Karpas-422 (cell line): Measurements from ENCODE around the gene ZNF850. TPM values are rescaled to one million over a fixed set of nuclear protein-coding genes. Genes with fewer than 3 reads are reported as not detected.
A peak's percentile ranks its signal among the peaks of the same experiment; 100 is the strongest.
"Not testable (repeated sequence)": the region's sequence is repeated elsewhere in the genome, so short reads cannot be mapped to it uniquely, and the experiment has no call there.

ENCODE experiments used
- DNase-seq: peaks from one replicate; pipeline ENCODE4 v3.0.0-alpha.2; 2015
- H2AFZ ChIP-seq: fragments of 200-600 bp; sonication (generic); 2 replicates; pipeline ENCODE4 v1.6.1; 2014; ENCODE audit warnings: antibody characterized with exemption, low read length, mixed read lengths
- H3K27ac ChIP-seq: fragments of 200-600 bp; sonication (generic); 2 replicates; pipeline ENCODE4 v1.5.1; 2014; ENCODE audit warnings: mild to moderate bottlenecking, low read length, moderate library complexity
- H3K27me3 ChIP-seq: fragments of 200-600 bp; sonication (generic); 2 replicates; pipeline ENCODE4 v1.6.1; 2014; ENCODE audit warnings: low read length, mixed read lengths
- H3K36me3 ChIP-seq: fragments of 200-600 bp; sonication (generic); 2 replicates; pipeline ENCODE4 v1.6.1; 2014; ENCODE audit warnings: low read length, mixed read lengths; ENCODE audit not compliant: insufficient read depth
- H3K4me1 ChIP-seq: fragments of 200-600 bp; sonication (generic); 2 replicates; pipeline ENCODE4 v1.6.1; 2014; ENCODE audit warnings: mild to moderate bottlenecking, low read length, mixed read lengths
- H3K4me2 ChIP-seq: fragments of 200-600 bp; sonication (generic); 2 replicates; pipeline ENCODE4 v1.6.1; 2014; ENCODE audit warnings: low read length, low read depth, mild to moderate bottlenecking; ENCODE audit not compliant: poor library complexity, severe bottlenecking
- H3K4me3 ChIP-seq: fragments of 200-600 bp; sonication (generic); 2 replicates; pipeline ENCODE4 v1.5.1; 2014; ENCODE audit warnings: mild to moderate bottlenecking, antibody characterized with exemption, low read length, mixed read lengths
- H3K79me2 ChIP-seq: fragments of 200-600 bp; sonication (generic); 2 replicates; pipeline ENCODE4 v1.6.1; 2014; ENCODE audit warnings: mild to moderate bottlenecking, low read length, mixed read lengths
- H3K9ac ChIP-seq: fragments of 200-600 bp; sonication (generic); 2 replicates; pipeline ENCODE4 v1.6.0; 2014; ENCODE audit warnings: low read length
- H3K9me2 ChIP-seq: fragments of 200-600 bp; sonication (generic), shearing (Covaris generic); replicated peaks from 2 replicates; pipeline ENCODE4 v1.6.0; 2014; ENCODE audit warnings: mild to moderate bottlenecking, low read length, moderate library complexity; ENCODE audit not compliant: insufficient read depth
- H3K9me3 ChIP-seq: fragments of 300-700, 200-600 bp; sonication (generic); 2 replicates; pipeline ENCODE4 v1.6.1; 2014; ENCODE audit warnings: low read length, mixed read lengths
- H4K20me1 ChIP-seq: fragments of 200-600 bp; sonication (generic); 2 replicates; pipeline ENCODE4 v1.6.1; 2014; ENCODE audit warnings: mild to moderate bottlenecking, antibody characterized with exemption, low read length, low read depth; ENCODE audit not compliant: insufficient read depth
- total RNA-seq: library from RNA; depleted of rRNA; stranded (reverse); fragments of >200 nt; shearing (Covaris generic); gene quantifications from 2 replicates; pipeline ENCODE4 v1.2.3, GENCODE V29; 2014; ENCODE audit warnings: low replicate concordance; rRNA removed

The ZNF850 gene
- total RNA-seq, result 0.97 and 2.7 TPM in 2 replicates

DNA sequence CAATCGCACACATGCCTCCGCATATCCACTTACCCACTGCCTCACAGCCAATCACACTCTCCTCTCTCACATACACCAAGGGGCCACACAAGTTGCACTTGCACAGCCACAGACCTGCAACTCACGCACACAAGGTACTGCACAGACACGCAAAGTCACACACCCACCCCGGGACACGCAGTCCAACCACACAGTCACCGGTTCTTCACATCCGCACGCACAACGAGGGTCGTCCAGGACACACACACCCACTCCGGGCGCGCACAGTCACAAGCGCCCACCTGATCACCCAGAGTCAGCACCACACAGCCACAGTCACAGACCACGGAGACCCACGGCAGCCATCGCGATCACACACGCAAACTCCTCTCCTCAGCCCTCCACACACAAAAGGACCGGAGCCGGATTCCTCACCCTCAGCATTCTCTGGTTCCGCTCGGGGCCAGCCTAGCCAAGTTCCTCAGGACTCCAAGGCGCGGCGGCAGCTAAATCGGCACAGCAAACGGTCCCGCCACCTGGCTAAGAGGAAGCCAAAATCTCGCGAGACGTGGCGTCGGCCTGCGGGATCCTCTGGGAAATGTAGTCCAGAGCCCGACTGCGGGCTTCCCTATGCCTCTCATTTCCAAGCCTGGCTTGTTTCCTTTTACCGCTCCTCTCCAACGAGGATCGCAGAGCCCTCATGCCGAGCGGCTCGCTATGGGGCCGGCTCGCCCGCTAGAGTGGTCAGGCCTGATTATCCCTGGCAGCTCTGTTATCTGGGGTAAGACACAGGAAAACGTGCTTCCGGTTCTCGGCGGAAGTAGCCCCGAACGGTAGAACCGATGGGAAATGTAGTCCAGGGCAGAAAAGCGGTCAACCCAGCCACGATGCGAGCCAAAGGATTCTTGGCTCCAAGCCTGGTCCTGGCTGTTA lies at the start of gene ZNF850:
TSS of gene ZNF850 (minus strand) at position 497 of the 912 bp plus-strand sequence. CDS start 10,201 bp downstream, outside the sequence.
- DNase-seq, result peak; percentile 98
- H3K4me3 ChIP-seq, result peak within 1 kb of the TSS; percentile 89
- peak within 1 kb of the TSS; percentile 87 for H3K9ac ChIP-seq
- H3K79me2 ChIP-seq, result peaks cover 35% of the 10 kb centered on the region
- H3K27ac ChIP-seq, result peak within 1 kb of the TSS; percentile 31; the same call in 1 of the 2 replicates
- no peaks in the 10 kb centered on the region for H3K9me2 ChIP-seq
- H3K36me3 ChIP-seq, result peaks cover 11% of the 10 kb centered on the region
- peak within 1 kb of the TSS; percentile 71 for H3K4me2 ChIP-seq
- peaks cover 8% of the 10 kb centered on the region; the same call in 1 of the 2 replicates for H3K4me1 ChIP-seq
- no peaks in the 10 kb centered on the region for H4K20me1 ChIP-seq
- no peaks in the 10 kb centered on the region for H3K27me3 ChIP-seq
- H3K9me3 ChIP-seq, result peaks cover 18% of the 10 kb centered on the region
- H2AFZ ChIP-seq, result peak within 1 kb of the TSS; percentile 89

DNA sequence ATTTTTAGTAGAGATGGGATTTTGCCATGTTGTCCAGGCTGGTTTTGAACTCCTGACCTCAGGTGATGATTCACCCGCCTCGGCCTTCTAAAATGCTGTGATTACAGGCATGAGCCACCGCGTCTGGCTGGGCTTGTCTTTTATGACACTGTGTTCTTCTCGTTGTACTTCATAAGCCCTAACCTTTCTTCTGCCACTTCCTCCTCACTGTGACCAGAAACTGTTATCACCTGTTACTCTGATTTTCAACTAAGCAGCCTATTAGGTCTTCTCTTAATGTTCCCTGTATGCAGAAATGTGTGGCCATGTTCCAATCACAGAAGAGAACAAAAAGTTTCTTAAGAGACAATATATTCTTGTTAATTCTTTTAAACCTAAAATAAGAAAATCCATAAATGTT lies 49.2 kb upstream of the ZNF850 start:
- no peak overlapping the region for H2AFZ ChIP-seq
- no peak overlapping the region for H3K27ac ChIP-seq
- H3K27me3 ChIP-seq, result no peaks in the 10 kb centered on the region
- no peak overlapping the region for H3K4me3 ChIP-seq
- H3K9me3 ChIP-seq, result peaks cover 55% of the 10 kb centered on the region
- no peak for DNase-seq
- no peaks in the 10 kb centered on the region for H3K9me2 ChIP-seq
- H3K36me3 ChIP-seq, result peaks cover 76% of the 10 kb centered on the region
- H3K4me1 ChIP-seq, result no peaks in the 10 kb centered on the region
- H3K4me2 ChIP-seq, result no peak overlapping the region
- no peaks in the 10 kb centered on the region for H3K79me2 ChIP-seq
- no peak overlapping the region for H3K9ac ChIP-seq
- H4K20me1 ChIP-seq, result no peaks in the 10 kb centered on the region

DNA sequence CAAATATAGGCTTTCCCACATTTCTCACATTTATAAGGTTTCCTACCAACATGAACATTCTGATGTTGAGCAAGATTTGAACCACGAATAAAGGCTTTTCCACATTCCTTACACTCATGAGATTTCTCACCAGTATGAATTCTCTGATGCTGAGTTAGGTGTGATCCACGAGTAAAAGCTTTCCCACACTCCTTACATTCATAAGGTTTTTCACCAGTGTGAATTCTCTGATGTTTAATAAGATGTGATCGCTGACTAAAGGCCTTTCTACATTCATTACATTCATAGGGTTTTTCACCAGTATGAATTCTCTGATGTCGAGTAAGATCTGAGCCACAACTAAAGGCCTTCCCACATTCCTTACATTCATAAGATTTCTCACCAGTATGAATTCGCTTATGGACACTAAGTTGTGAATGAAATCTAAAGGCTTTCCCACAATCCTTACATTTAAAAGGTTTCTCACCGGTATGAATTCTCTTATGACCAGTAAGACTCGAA lies 46.6 kb upstream of the ZNF850 start:
- H3K9me2 ChIP-seq, result no peaks in the 10 kb centered on the region
- H3K9me3 ChIP-seq, result peaks cover 65% of the 10 kb centered on the region
- no peak overlapping the region for H2AFZ ChIP-seq
- no peak overlapping the region for H3K4me2 ChIP-seq
- H3K27me3 ChIP-seq, result no peaks in the 10 kb centered on the region
- H3K79me2 ChIP-seq, result no peaks in the 10 kb centered on the region
- H3K36me3 ChIP-seq, result peaks cover 57% of the 10 kb centered on the region
- no peak overlapping the region for H3K27ac ChIP-seq
- H4K20me1 ChIP-seq, result no peaks in the 10 kb centered on the region
- H3K9ac ChIP-seq, result no peak overlapping the region
- DNase-seq, result no peak
- no peaks in the 10 kb centered on the region for H3K4me1 ChIP-seq
- H3K4me3 ChIP-seq, result no peak overlapping the region

DNA sequence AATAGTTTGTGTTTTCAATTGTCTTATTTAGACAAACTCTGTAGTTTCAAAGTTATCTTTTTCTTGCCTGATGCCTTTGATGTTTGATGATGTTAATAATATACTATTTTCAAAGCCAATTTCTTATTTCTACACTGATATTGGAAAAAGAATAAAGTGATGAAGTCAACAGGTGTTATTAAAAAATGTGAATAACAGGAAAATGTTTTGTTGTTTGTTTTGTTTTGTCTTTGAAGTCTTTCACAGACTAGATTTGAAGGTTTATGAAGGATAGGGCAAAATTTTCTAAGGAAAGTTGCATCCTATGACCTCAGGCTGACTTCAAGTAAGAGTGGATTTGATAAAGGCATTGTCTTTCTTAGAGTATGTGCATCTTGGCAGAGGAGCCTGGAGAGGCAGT lies 34.4 kb upstream of the ZNF850 start:
- Histone ChIP-seq H3K79me2 (no peaks in the 10 kb centered on the region), H3K4me3 (no peak overlapping the region), H3K9me3 (peaks cover 18% of the 10 kb centered on the region), H3K27me3 (no peaks in the 10 kb centered on the region), H3K9me2 (no peaks in the 10 kb centered on the region), H3K36me3 (no peaks in the 10 kb centered on the region), H3K4me1 (no peaks in the 10 kb centered on the region), H3K4me2 (no peak overlapping the region), H2AFZ (no peak overlapping the region), H4K20me1 (no peaks in the 10 kb centered on the region), H3K9ac (no peak overlapping the region), H3K27ac (no peak overlapping the region)
- no peak for DNase-seq

- no peak overlapping the region for H2AFZ ChIP-seq
- DNase-seq, result no peak
- no peaks in the 10 kb centered on the region for H3K4me1 ChIP-seq
- H3K9me2 ChIP-seq, result no peaks in the 10 kb centered on the region
- no peak overlapping the region for H3K4me2 ChIP-seq
- H4K20me1 ChIP-seq, result no peaks in the 10 kb centered on the region
- H3K27ac ChIP-seq, result no peak overlapping the region
- H3K9ac ChIP-seq, result no peak overlapping the region
- no peak overlapping the region for H3K4me3 ChIP-seq
- no peaks in the 10 kb centered on the region for H3K79me2 ChIP-seq
- H3K36me3 ChIP-seq, result no peaks in the 10 kb centered on the region
- H3K9me3 ChIP-seq, result peaks cover 13% of the 10 kb centered on the region
- no peaks in the 10 kb centered on the region for H3K27me3 ChIP-seq
These were observed 32.8 kb upstream of the ZNF850 start for GRCh38 chr19:36805364-36805763.

DNA sequence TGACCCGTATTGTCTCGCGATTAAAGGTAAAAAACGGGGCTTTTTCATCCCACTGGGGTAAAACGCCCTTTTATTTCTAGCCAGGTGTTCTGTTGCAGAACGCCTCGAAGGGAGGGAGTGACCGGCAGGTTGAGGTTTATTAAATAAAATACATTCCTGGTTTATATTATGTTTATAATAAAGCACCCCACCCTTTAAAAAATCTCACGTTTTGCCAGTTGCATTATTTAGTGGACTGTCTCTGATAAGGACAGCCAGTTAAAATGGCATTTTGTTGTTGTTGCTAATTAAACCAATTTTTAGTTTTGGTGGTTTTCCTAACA lies 25.1 kb upstream of the ZNF850 start:
- H3K4me3 ChIP-seq, result no peak overlapping the region
- H3K9ac ChIP-seq, result no peak overlapping the region

GRCh38 chr19:36796714-36796992 lies 24.0 kb upstream of the ZNF850 start:
- no peak overlapping the region for H3K4me2 ChIP-seq
- DNase-seq, result no peak
- H3K9ac ChIP-seq, result no peak overlapping the region
- no peaks in the 10 kb centered on the region for H3K9me2 ChIP-seq
- H3K36me3 ChIP-seq, result no peaks in the 10 kb centered on the region
- peaks cover 15% of the 10 kb centered on the region for H3K9me3 ChIP-seq
- no peak overlapping the region for H2AFZ ChIP-seq
- no peak overlapping the region for H3K4me3 ChIP-seq
- no peak overlapping the region for H3K27ac ChIP-seq
- H3K79me2 ChIP-seq, result no peaks in the 10 kb centered on the region
- no peaks in the 10 kb centered on the region for H4K20me1 ChIP-seq
- H3K4me1 ChIP-seq, result no peaks in the 10 kb centered on the region
- H3K27me3 ChIP-seq, result no peaks in the 10 kb centered on the region

More for the DNA sequence above, 25.1 kb upstream of the ZNF850 start:
- Histone ChIP-seq H3K4me1 (no peaks in the 10 kb centered on the region), H3K27me3 (no peaks in the 10 kb centered on the region), H3K79me2 (no peaks in the 10 kb centered on the region), H3K4me2 (no peak overlapping the region), H3K36me3 (no peaks in the 10 kb centered on the region), H3K27ac (no peak overlapping the region), H2AFZ (no peak overlapping the region), H3K9me3 (peaks cover 15% of the 10 kb centered on the region), H4K20me1 (no peaks in the 10 kb centered on the region), H3K9me2 (no peaks in the 10 kb centered on the region)
- no peak for DNase-seq

GRCh38 chr19:36791420-36792141 lies 19.0 kb upstream of the ZNF850 start:
- not testable (repeated sequence) for H2AFZ ChIP-seq, H3K36me3 ChIP-seq, H3K79me2 ChIP-seq, H3K27ac ChIP-seq, H3K9ac ChIP-seq, H3K4me3 ChIP-seq, H3K4me2 ChIP-seq, H3K4me1 ChIP-seq, H4K20me1 ChIP-seq, H3K9me2 ChIP-seq, DNase-seq, H3K27me3 ChIP-seq
- H3K9me3 ChIP-seq, result peaks cover 11% of the 10 kb centered on the region
